AG04450 (cell line): Measurements from ENCODE around the gene BAX. TPM values are rescaled to one million over a fixed set of nuclear protein-coding genes. Genes with fewer than 3 reads are reported as not detected.

Experiments used
- CTCF ChIA-PET: fragments of 300-600, 350-600 bp; formaldehyde crosslinking; extraction: SDS; loops from one replicate; lab custom pipeline; 2022; ENCODE audit warnings: antibody characterized with exemption, inconsistent platforms; lab: Charles Lee
- POLR2A ChIA-PET: fragments of 350-600 bp; formaldehyde crosslinking; extraction: SDS; loops from one replicate; lab custom pipeline; 2021; ENCODE audit warnings: antibody characterized with exemption, inconsistent platforms; lab: Yijun Ruan, JAX
- DNase-seq: peaks from one replicate; pipeline ENCODE4 v3.0.0-alpha.2; 2011; ENCODE audit warnings: low read depth, low spot score
- H3K27ac ChIP-seq: one replicate; pipeline ENCODE4 v1.5.1; 2012; ENCODE audit warnings: low read depth, low read length, control low read depth
- H3K27me3 ChIP-seq: one replicate; pipeline ENCODE4 v1.6.0; 2012; ENCODE audit warnings: low read length; ENCODE audit not compliant: control insufficient read depth, insufficient read depth
- H3K4me3 ChIP-seq: 2 replicates; pipeline ENCODE4 v1.5.1; 2011; ENCODE audit warnings: mild to moderate bottlenecking, low read depth, low read length, control low read depth
- H3K9me3 ChIP-seq: 2 replicates; pipeline ENCODE4 v1.5.1; 2012; ENCODE audit warnings: low read length; ENCODE audit not compliant: control insufficient read depth, insufficient read depth
- polyA plus RNA-seq: library from polyadenylated mRNA; depleted of rRNA; stranded (reverse); fragments of >200 nt; gene quantifications from 2 replicates; pipeline ENCODE4 v1.2.3, GENCODE V29; 2011
- TF ChIP-seq, protein P1 (sequence below): IDR thresholded peaks from 2 replicates; pipeline ENCODE4 v1.5.1; 2011; ENCODE audit warnings: low read depth, low read length, control low read depth, inconsistent platforms

The BAX gene
- polyA plus RNA-seq, 1 experiment: 110 TPM

GRCh38 chr19:48982280-48982679 is 27.6 kb downstream of the BAX start:
- TF ChIP-seq, protein P1, sequence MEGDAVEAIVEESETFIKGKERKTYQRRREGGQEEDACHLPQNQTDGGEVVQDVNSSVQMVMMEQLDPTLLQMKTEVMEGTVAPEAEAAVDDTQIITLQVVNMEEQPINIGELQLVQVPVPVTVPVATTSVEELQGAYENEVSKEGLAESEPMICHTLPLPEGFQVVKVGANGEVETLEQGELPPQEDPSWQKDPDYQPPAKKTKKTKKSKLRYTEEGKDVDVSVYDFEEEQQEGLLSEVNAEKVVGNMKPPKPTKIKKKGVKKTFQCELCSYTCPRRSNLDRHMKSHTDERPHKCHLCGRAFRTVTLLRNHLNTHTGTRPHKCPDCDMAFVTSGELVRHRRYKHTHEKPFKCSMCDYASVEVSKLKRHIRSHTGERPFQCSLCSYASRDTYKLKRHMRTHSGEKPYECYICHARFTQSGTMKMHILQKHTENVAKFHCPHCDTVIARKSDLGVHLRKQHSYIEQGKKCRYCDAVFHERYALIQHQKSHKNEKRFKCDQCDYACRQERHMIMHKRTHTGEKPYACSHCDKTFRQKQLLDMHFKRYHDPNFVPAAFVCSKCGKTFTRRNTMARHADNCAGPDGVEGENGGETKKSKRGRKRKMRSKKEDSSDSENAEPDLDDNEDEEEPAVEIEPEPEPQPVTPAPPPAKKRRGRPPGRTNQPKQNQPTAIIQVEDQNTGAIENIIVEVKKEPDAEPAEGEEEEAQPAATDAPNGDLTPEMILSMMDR: no peak
- no peak overlapping the region for H3K27ac ChIP-seq
- DNase-seq: no peak
- ChIA-PET CTCF (interaction anchor here (1.0 to 3.7 kb wide), 4 partner anchors 11 to 12 kb away, joined by 3 to 28 read pairs (median 13); partner anchors contain the start of genes GYS1 and RUVBL2), POLR2A (no interaction called here)
- no peaks in the 10 kb centered on the region for H3K27me3 ChIP-seq
- no peaks in the 10 kb centered on the region; the same call in 1 of the 2 replicates for H3K9me3 ChIP-seq
- H3K4me3 ChIP-seq: no peak overlapping the region

DNA sequence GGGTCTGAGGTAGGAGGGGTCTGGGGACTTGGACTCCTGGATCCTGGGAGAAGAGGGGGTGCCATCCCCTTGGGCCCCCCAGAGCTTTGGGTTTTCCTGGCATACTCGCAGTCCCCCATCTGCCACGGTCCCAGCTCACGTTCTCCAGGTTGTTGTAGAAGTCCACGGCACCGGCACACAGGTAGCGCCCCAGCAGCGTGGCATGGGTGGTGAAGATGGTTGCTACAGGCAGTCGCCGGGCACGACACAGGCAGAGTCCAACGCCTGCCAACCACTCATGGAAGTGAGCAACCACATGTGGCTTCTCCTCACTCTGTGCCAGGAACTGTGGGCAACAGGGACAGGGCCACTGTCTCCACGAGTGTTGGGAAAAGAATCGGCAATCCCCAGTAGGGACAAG is 31.0 kb downstream of the BAX start:
- no peaks in the 10 kb centered on the region for H3K9me3 ChIP-seq
- no peaks in the 10 kb centered on the region for H3K27me3 ChIP-seq
- H3K4me3 ChIP-seq: no peak overlapping the region
- DNase-seq: no peak
- ChIA-PET CTCF (interaction anchor here (1.2 to 1.4 kb wide), 2 partner anchors 8 to 14 kb away, joined by 3 to 7 read pairs; partner anchors contain the start of genes GYS1 and RUVBL2), POLR2A (no interaction called here)
- TF ChIP-seq, protein P1: no peak
- no peak overlapping the region for H3K27ac ChIP-seq

GRCh38 chr19:48986211-48986610 is 31.5 kb downstream of the BAX start:
- H3K9me3 ChIP-seq: no peaks in the 10 kb centered on the region
- no peak overlapping the region for H3K27ac ChIP-seq
- H3K4me3 ChIP-seq: no peak overlapping the region
- TF ChIP-seq, protein P1: no peak
- ChIA-PET POLR2A (interaction anchor here (0.6 kb wide), 1 partner anchor 192 kb away, joined by 6 read pairs; no protein-coding TSS in a partner anchor), CTCF (interaction anchor here (0.7 to 1.6 kb wide), 3 partner anchors 12 to 16 kb away, joined by 3 to 6 read pairs (median 3); no protein-coding TSS in a partner anchor)
- no peaks in the 10 kb centered on the region for H3K27me3 ChIP-seq
- DNase-seq: no peak

GRCh38 chr19:48987323-48987722 is 32.6 kb downstream of the BAX start:
- no peaks in the 10 kb centered on the region for H3K9me3 ChIP-seq
- POLR2A ChIA-PET: interaction anchor here (0.7 kb wide), 1 partner anchor 15 kb away, joined by 3 read pairs; no protein-coding TSS in a partner anchor
- TF ChIP-seq, protein P1: no peak

GRCh38 chr19:48988286-48988685 is 33.6 kb downstream of the BAX start:
- H3K27ac ChIP-seq: no peak overlapping the region
- no peak overlapping the region for H3K4me3 ChIP-seq
- H3K9me3 ChIP-seq: no peaks in the 10 kb centered on the region
- no peaks in the 10 kb centered on the region for H3K27me3 ChIP-seq
- ChIA-PET POLR2A (no interaction called here), CTCF (interaction anchor here (1.1 kb wide), 1 partner anchor 9 kb away, joined by 3 read pairs; no protein-coding TSS in a partner anchor)
- TF ChIP-seq, protein P1: no peak
- no peak for DNase-seq

More at GRCh38 chr19:48987323-48987722, 32.6 kb downstream of the BAX start:
- H3K27ac ChIP-seq: no peak overlapping the region
- H3K27me3 ChIP-seq: no peaks in the 10 kb centered on the region
- CTCF ChIA-PET: interaction anchor here (1.6 kb wide), 1 partner anchor 17 kb away, joined by 6 read pairs; no protein-coding TSS in a partner anchor
- no peak for DNase-seq
- H3K4me3 ChIP-seq: no peak overlapping the region
